ENCODE results near the gene PINLYP.
"Not testable (repeated sequence)": the region's sequence is repeated elsewhere in the genome, so short reads cannot be mapped to it uniquely, and the experiment has no call there.

The PINLYP gene

DNA sequence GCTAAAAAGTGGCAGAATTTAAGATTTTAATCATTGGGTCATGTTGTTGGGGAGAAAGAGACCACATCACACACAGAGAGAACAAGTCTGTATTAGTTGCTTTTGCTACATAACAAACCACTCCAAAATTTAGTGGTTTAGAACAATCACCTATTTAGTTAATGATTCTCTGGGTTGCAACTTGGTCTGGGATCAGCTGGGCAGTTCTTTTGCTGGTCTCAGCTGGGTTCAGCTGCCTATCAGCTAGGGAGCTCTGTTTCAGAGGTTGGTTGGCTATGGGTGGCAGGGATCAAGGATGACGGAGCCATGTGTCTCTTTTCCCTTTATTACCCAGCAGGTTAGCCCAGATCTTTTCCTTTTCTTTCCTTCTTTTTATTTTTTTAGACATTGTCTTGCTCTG lies 8.9 kb downstream of the PINLYP start:
- ATAC-seq = no peak
- TF ChIP-seq, protein P1, sequence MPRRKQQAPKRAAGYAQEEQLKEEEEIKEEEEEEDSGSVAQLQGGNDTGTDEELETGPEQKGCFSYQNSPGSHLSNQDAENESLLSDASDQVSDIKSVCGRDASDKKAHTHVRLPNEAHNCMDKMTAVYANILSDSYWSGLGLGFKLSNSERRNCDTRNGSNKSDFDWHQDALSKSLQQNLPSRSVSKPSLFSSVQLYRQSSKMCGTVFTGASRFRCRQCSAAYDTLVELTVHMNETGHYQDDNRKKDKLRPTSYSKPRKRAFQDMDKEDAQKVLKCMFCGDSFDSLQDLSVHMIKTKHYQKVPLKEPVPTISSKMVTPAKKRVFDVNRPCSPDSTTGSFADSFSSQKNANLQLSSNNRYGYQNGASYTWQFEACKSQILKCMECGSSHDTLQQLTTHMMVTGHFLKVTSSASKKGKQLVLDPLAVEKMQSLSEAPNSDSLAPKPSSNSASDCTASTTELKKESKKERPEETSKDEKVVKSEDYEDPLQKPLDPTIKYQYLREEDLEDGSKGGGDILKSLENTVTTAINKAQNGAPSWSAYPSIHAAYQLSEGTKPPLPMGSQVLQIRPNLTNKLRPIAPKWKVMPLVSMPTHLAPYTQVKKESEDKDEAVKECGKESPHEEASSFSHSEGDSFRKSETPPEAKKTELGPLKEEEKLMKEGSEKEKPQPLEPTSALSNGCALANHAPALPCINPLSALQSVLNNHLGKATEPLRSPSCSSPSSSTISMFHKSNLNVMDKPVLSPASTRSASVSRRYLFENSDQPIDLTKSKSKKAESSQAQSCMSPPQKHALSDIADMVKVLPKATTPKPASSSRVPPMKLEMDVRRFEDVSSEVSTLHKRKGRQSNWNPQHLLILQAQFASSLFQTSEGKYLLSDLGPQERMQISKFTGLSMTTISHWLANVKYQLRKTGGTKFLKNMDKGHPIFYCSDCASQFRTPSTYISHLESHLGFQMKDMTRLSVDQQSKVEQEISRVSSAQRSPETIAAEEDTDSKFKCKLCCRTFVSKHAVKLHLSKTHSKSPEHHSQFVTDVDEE (CRISPR knock-in tag; IDR thresholded peaks at IDR 0.05) = no peak
- TF ChIP-seq, protein P2, sequence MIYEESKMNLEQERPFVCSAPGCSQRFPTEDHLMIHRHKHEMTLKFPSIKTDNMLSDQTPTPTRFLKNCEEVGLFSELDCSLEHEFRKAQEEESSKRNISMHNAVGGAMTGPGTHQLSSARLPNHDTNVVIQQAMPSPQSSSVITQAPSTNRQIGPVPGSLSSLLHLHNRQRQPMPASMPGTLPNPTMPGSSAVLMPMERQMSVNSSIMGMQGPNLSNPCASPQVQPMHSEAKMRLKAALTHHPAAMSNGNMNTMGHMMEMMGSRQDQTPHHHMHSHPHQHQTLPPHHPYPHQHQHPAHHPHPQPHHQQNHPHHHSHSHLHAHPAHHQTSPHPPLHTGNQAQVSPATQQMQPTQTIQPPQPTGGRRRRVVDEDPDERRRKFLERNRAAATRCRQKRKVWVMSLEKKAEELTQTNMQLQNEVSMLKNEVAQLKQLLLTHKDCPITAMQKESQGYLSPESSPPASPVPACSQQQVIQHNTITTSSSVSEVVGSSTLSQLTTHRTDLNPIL (CRISPR knock-in tag; IDR thresholded peaks at IDR 0.05; ENCODE audit: low read depth) = no peak
- TF ChIP-seq ZNF8 (CRISPR knock-in tag; IDR thresholded peaks at IDR 0.05) (no peak), GLIS3 (CRISPR knock-in tag; IDR thresholded peaks at IDR 0.05) (no peak), ISL1 (CRISPR knock-in tag; IDR thresholded peaks at IDR 0.05) (no peak), ZFP3 (CRISPR knock-in tag; IDR thresholded peaks at IDR 0.05) (no peak), OSR1 (CRISPR knock-in tag; IDR thresholded peaks at IDR 0.05) (no peak)

DNA sequence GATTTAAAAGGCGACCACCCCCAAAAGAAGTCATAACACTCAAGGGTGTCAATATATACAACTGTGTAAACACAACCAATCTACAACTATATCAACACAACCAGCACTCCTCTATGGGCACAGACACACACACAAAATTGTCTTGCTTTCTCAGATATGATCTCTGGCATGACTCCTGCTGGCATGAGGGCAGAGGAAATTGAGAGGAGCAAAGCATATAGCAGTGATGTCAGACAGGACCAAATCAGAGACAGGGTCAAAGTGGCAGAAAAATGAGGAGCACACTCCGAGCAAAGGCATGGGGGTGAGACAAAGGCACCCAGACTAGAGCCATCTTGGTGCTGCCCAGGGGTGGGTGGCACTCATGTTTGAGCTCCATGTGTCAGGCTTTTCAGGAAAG lies 10.7 kb downstream of the PINLYP start:
- TF ChIP-seq ZNF565 (CRISPR knock-in tag; conservative IDR thresholded peaks at IDR 0.05; ENCODE audit: low read depth) (no peak), ZFP3 (CRISPR knock-in tag; IDR thresholded peaks at IDR 0.05) (no peak), ZNF8 (CRISPR knock-in tag; IDR thresholded peaks at IDR 0.05) (no peak), SNAI2 (CRISPR knock-in tag; IDR thresholded peaks at IDR 0.05) (no peak), ISL1 (CRISPR knock-in tag; IDR thresholded peaks at IDR 0.05) (no peak), GLIS3 (CRISPR knock-in tag; IDR thresholded peaks at IDR 0.05) (no peak), ARNTL (CRISPR knock-in tag; IDR thresholded peaks at IDR 0.05; ENCODE audit: borderline replicate concordance, low read depth) (no peak), ZNF70 (CRISPR knock-in tag; IDR thresholded peaks at IDR 0.05) (no peak), ZC3H10 (CRISPR knock-in tag; IDR thresholded peaks at IDR 0.05) (no peak), ZFP30 (CRISPR knock-in tag; IDR thresholded peaks at IDR 0.05) (no peak), TOX (CRISPR knock-in tag; IDR thresholded peaks at IDR 0.05; ENCODE audit: borderline replicate concordance) (no peak), PPARA (CRISPR knock-in tag; IDR thresholded peaks at IDR 0.05; ENCODE audit: borderline replicate concordance) (no peak)
- TF ChIP-seq, protein P3, sequence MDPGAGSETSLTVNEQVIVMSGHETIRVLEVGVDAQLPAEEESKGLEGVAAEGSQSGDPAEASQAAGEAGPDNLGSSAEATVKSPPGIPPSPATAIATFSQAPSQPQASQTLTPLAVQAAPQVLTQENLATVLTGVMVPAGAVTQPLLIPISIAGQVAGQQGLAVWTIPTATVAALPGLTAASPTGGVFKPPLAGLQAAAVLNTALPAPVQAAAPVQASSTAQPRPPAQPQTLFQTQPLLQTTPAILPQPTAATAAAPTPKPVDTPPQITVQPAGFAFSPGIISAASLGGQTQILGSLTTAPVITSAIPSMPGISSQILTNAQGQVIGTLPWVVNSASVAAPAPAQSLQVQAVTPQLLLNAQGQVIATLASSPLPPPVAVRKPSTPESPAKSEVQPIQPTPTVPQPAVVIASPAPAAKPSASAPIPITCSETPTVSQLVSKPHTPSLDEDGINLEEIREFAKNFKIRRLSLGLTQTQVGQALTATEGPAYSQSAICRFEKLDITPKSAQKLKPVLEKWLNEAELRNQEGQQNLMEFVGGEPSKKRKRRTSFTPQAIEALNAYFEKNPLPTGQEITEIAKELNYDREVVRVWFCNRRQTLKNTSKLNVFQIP (CRISPR knock-in tag; IDR thresholded peaks at IDR 0.05; ENCODE audit: borderline replicate concordance, low read depth) = no peak
- TF ChIP-seq, protein P4, sequence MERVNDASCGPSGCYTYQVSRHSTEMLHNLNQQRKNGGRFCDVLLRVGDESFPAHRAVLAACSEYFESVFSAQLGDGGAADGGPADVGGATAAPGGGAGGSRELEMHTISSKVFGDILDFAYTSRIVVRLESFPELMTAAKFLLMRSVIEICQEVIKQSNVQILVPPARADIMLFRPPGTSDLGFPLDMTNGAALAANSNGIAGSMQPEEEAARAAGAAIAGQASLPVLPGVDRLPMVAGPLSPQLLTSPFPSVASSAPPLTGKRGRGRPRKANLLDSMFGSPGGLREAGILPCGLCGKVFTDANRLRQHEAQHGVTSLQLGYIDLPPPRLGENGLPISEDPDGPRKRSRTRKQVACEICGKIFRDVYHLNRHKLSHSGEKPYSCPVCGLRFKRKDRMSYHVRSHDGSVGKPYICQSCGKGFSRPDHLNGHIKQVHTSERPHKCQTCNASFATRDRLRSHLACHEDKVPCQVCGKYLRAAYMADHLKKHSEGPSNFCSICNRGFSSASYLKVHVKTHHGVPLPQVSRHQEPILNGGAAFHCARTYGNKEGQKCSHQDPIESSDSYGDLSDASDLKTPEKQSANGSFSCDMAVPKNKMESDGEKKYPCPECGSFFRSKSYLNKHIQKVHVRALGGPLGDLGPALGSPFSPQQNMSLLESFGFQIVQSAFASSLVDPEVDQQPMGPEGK (CRISPR knock-in tag; IDR thresholded peaks at IDR 0.05; ENCODE audit: borderline replicate concordance) = no peak
- TF ChIP-seq, protein P1 (CRISPR knock-in tag; IDR thresholded peaks at IDR 0.05) = no peak
- TF ChIP-seq, protein P2 (CRISPR knock-in tag; IDR thresholded peaks at IDR 0.05; ENCODE audit: low read depth) = no peak
- no peak for ATAC-seq

DNA sequence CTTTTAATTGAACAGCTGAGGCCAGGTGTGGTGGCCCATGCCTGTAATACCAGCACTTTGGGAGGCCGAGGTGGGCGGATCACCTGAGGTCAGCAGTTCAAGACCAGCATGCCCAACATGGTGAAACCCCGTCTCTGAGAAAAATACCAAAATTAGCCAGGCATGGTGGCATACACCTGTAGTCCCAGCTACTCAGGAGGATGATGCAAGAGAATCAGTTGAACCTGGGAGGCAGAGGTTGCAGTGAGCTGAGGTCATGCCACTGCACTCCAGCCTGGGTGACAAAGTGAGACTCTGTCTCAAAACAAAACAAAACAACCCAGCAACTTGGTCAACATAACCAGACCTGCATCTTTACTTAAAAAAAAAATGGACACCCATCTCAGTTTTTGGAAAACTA lies 11.4 kb downstream of the PINLYP start:
- ATAC-seq = not testable (repeated sequence)
